ENCODE results near the gene CD200R1L.

DNA sequence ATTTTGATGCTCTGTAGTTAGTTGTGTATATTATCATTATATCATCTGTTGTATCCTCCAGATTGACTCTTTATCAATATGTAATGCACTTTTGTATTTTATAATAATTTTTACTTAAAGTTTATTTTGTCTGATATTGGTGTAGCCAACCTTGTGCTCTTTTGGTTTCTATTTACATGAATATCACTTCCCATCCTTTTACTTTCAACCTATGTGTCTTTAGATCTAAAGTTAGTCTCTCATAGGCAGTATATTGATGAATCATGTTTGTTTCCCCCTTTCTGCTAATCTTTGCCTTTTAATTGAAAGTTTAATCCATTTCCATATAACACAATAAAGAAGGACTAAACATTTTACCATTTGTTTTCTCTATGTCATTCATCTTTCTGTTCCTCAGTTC is 28.1 kb upstream of the CD200R1L start:
- TF ChIP-seq, protein P1, sequence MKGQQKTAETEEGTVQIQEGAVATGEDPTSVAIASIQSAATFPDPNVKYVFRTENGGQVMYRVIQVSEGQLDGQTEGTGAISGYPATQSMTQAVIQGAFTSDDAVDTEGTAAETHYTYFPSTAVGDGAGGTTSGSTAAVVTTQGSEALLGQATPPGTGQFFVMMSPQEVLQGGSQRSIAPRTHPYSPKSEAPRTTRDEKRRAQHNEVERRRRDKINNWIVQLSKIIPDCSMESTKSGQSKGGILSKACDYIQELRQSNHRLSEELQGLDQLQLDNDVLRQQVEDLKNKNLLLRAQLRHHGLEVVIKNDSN (CRISPR knock-in tag; IDR thresholded peaks at IDR 0.05): no peak
- TF ChIP-seq, protein P2, sequence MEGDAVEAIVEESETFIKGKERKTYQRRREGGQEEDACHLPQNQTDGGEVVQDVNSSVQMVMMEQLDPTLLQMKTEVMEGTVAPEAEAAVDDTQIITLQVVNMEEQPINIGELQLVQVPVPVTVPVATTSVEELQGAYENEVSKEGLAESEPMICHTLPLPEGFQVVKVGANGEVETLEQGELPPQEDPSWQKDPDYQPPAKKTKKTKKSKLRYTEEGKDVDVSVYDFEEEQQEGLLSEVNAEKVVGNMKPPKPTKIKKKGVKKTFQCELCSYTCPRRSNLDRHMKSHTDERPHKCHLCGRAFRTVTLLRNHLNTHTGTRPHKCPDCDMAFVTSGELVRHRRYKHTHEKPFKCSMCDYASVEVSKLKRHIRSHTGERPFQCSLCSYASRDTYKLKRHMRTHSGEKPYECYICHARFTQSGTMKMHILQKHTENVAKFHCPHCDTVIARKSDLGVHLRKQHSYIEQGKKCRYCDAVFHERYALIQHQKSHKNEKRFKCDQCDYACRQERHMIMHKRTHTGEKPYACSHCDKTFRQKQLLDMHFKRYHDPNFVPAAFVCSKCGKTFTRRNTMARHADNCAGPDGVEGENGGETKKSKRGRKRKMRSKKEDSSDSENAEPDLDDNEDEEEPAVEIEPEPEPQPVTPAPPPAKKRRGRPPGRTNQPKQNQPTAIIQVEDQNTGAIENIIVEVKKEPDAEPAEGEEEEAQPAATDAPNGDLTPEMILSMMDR (IDR thresholded peaks at IDR 0.05): no peak

All from WTC11 (cell line).